HUDEP-2 (cell line): ENCODE results near the gene ALLC.
"Not testable (repeated sequence)": the region's sequence is repeated elsewhere in the genome, so short reads cannot be mapped to it uniquely, and the experiment has no call there.

ENCODE experiments used
- DNase-seq, 76 experiments: peaks; one replicate each; lab custom pipeline; 2025; ENCODE audit not compliant: unreplicated experiment in 76 of 76; lab: John Stamatoyannopoulos, UW

ALLC gene

DNA sequence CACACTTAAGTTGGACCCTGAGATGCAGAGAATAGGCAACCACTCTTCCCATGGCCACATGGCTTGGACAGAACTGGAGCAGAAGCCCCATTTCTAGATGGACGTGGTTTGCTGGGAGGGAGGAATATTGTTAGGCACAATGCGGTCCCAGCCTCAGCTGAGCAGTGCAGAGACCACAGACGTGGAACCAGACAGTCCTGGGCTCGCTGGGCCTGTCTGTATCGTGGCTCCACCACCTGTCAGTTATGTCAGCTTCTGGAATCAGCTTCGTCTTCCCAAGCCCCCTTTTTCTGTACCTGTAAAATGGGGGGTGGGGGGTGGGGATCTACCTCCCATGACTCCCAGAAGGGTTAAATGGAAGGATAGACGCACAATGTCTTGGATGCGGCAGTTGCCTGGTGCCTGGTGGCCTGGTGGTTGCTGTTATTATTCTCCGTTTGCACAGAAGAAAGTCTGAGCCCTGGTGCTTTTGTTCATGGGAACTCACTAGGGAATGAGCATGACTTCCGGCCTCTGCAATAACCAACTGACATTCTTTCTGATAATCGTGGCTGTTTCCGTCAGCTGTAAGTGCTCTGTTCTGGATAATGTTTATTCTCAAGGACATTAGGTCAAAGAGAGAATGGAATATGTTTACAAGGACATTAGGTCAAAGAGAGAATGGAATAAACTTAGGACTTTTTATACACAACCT lies 31.7 kb upstream of the ALLC start:
- DNase-seq = no peak

DNA sequence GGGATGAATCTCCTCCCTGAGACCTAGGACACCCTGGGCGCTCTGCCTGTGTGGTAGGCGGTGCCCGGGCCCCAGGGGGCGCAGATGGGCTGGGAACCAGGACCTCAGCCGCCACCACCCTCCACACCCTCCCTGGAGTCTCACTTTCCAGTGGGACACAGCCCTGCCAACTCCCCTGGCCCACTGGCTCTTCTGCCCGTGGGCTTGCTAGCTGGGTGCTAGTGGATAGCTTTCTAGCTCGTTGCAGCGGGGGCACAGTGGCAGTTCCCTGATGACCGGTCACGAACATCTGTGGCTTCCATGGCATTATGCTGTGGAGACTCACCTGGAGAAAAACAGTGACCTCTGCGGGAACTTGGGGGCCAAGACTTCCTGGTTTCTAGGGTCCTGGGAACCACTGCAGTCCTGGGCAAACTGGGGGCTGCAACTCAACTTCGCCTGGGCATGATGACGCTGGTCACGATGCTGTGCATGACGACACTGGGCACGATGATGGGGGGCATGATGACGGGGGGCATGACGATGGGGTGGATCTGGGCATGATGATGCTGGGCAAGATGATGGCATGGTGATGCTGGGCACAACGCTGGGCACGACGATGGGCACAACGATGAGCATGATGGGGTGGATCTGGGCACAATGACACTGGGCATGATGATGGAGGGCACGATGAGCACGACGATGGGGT lies 31.0 kb upstream of the ALLC start:
- no peak for DNase-seq

DNA sequence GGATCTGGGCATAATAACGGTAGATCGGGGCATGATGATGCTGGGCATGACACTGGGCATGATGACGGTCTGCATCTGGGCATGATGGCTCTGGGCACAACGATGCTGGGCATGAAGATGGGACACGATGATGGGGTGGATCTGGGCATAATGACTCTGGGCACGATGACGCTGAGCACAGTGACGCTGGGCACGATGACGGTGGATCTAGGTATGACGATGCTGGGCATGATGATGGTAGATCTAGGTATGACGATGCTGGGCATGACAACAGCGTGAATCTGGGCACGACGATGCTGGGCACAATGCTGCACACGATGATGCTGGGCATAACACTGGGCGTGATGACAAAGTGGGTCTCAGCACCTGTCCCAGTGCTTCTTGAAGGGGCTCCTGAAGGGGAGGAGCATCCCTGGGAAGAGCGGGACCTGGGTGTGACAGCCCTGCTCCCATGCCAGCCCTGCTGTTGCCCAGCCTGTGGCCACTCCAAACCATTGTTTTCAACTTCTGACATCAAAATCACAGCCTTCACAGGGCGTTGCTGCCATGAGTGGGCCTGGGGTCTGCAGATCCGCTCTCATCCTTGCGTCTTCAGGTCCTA lies 30.4 kb upstream of the ALLC start:
- no peak for DNase-seq

DNA sequence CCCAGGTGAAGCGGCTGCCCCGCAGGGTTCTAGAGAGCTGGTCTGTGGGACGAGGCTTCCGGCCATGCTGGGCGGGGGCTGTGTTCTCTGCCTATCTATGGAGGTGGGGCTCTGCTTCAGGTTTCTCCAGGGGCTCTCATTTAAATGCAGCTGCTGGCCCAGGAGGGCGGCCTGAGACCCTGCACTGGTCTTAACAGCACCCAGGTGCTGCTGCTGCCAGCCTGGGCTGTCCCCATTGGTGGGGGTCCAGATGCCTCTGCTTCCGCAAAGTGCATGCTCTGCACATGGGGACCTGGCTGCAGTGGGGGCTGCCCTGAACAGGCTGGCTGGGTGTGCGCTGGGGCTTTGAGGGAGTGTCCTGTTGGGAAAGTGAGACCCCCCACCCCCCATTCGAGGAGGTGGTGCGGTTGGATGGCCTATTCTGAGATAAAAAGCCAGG lies 29.7 kb upstream of the ALLC start:
- no peak for DNase-seq

DNA sequence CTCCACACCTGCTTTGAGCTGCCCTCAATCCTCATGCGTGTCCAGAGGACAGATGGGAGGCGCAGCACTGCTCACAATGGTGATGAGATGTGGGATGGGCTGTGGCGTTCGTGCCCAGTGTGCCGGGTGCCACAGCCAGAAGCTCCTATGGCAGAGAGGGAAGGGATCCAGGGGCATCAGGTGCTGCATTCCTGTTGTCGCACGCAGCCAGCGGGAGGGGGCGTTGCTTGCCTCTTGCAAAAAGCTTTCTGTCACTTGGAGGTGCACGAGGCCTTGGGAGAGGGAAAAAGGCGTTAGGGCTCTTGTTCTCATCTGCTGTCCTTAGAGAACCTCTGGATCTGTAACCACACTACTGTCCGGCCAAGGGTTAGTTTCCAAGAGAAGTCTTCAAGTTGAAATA lies 29.2 kb upstream of the ALLC start:
- peak in 7 of 76 experiments; percentile 7 to 23 (median 9) for DNase-seq

DNA sequence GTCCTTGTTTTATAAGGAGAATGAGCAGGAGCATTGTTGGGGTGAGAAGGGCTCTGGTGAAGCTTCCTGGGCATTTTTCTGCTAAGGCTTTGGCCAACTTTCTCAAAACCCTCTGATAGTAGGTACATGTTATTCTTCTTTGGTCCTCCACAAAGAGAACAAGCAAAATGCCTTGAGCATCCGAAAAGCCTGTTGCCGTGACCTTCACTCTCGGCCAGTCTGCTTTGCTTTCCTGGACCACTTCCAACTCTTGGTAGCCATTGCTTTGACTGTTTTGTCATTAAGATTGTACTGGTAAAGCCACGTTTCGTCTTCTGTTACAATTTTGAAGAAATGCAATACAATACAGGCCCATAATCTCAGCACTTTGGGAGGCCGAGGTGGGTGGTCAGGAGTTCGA lies 27.4 kb upstream of the ALLC start:
- DNase-seq = no peak

DNA sequence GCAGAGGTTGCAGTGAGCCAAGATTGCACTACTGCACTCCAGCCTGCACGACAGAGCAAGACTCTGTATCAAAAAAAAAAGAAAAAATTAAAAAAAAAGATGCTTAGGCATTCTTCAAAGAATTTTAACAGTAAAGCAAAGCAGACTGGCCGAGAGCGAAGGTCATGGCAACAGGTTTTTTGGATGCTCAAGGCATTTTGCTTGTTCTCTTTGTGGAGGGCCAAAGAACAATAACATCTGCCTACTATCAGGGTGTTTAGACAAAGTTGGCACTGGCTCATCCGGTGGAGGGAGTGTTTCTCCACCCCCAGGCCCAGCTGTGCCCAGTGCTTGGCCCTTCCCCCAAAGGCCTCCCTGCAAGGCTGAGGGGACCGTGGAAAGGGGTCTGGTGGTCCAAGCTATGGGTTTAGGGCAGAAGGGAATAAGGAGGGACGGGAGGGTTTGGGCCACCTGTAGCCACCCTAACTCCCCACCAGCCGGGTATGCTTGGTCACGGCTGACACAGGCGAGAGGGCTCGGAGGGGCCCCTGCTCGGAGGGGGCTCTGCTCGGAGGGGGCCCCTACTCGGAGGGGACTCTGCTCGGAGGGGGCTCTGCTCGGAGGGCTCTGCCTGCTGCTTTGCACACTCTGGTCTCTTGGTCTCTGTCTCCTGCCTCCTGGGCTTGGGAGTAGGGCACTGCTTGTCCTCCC lies 26.7 kb upstream of the ALLC start:
- no peak for DNase-seq

DNA sequence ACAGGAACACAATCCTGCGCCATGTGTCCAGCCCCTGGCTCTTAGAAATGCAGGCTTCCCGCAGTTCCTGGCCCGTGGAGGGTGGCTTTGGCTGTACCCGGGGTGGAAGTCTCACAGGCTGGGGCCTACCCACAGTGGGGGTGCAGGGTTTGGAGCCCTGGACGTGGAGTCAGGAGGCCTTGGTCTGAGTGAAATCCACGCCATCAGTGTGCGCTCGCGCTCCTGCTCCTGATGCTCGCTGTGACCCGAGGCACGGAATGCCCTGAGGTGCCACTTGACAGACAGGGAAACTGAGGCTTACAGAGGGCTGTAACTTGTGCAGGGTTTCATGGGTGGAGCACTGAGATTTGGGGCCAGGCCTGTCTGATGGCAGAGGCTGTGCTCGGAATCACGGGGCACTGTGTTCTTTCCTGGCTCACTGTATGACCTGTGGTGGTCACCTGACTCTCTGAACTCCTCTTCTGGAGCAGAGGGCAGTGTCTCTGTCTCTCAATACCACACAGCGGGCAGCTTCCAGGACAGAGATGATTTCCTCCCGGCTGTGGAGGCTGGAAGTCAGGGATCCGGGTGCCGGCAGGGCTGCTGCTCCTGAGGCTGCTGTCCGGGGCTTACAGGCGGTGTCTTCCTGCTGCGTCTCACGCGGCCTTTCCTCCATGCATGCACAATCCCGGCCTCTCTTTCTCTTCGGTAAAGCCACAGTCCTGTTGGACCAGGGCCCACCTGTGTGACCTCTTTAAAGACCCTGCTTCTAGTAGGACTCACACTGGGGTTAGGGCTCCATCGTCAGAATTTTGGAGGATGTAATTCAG lies 25.9 kb upstream of the ALLC start:
- no peak for DNase-seq

DNA sequence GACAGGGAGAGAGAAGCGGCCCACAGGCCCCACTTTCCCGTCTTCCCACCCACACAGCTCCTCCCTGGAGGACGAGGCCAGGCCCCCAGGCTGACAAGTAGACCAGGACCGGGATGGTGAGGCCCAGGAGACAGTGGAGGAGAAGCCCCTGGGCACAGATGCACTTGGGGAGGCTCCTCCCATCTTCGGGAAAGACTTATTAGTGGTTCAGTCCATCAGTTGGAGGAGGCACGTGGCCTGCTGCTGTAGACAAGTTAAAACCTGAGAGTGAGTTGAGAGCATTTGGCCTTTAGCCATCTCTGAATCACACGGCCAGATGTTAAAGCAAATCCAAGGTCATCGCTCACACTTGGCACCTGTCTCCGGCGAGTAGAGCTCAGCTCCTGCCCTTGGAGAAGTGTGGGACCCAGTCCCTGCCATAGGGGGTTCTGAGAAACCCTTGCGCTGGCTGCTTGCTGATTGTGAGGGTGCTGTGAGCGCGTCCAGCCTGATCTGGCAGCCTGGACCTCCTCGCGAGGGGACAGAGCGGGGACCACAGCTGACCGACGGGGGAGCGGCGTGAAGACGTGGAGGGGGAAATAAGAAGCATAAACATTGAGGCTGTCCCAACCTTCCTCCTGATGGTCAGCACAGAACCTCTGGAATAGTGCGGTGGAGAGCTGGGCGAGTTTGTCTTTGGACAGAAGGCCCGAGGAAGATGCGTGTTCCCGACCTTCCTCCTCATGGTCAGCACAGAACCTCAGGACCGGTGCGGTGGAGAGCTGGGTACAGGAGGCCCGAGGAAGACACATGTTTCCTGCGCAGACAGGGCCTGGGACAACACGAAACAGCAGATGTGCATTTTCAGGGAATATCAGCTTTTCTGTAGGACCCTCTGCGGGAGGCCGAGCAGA lies 24.7 kb upstream of the ALLC start:
- no peak for DNase-seq

DNA sequence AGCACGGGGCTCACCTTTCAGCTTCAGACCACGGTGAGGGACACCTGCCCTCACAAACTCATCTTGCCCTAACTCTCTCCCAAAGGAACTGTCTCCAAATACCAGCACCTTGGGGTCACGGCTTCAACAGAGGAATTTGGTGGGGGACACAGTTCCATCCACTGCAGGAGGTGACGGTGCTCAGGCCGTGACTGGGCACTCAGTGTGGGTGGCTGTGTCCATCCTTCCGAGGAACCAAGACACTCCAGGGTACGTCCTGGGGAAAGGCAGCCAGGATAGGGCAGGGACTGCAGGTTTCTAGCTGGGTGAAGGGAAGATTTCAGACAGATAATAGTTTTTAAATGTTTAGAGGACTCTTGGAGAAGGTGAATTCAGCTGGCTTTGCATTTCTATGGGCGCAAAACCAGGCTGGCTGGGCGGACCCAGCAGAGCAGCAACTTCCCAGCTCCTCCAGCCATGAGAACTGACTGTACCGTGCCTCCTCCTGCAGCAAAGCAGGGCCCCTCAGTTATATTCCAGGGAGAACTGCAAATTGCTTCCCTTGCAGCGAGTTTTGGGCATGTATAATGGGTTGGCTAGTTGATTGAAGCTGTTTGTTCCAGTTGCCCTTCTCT lies 23.9 kb upstream of the ALLC start:
- DNase-seq = no peak

DNA sequence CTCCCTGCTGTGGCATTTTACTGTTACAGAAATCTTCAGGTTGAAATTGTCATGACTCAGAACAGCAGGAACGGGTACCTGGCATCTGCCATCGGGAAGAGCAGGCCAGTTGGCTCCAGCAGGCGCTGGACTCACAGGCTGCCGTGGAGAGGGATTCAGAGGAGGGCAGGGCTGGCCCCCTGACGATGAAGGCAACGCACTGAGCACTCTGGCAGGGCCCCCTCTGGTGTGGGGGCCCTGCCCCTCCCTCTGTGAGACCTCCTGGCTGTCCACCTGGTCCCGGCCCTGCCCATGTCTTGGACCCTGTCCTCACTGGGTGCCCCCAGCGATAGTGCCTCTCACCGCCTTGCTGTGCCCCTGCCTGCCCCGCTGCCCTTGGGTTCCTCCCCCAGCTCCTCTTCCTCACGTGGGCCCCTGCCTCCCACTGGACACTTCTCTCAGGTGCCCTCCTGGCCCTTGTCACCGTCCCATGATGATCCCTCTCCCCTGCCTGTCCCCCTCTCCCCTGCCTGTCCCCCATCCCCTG lies 23.3 kb upstream of the ALLC start:
- DNase-seq = no peak

DNA sequence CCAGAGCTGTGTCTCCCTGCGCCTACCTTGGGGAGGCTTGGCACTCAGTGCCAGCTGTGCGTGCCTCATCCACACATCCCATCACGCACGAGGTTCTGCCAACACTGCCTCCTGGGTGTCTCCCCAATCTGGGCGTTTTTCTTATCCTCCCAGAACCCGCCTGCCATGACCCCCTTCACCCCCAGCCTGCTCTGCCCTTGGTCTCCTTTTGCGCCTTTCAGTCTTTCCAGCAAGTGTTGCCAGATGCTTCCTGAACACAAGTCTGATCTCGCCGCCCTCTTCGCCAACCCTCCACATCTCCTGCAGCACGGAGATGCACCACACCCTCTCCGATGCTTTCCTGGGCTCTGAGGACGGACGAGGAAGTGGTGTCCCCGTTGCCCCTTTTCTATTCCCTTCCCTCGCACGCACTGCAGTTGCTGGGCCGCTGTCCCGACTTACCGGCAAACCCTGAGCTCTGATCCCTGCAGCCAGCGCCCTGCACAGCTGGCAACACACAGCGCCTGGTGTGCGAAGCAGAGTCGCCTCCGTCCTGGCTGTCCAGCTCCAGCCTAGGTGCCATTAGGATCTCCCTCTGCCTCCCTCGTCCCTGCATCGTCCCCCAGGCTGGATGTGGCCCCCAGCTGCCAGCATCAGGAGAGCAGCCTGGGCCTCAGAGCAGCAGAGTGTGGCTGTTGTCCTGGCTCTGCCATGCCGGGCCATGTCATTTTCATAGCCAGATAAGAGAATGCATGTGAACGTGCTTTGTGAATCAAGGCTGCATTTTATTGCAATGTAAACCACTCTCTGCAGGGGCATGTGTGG lies 22.6 kb upstream of the ALLC start:
- DNase-seq = no peak

DNA sequence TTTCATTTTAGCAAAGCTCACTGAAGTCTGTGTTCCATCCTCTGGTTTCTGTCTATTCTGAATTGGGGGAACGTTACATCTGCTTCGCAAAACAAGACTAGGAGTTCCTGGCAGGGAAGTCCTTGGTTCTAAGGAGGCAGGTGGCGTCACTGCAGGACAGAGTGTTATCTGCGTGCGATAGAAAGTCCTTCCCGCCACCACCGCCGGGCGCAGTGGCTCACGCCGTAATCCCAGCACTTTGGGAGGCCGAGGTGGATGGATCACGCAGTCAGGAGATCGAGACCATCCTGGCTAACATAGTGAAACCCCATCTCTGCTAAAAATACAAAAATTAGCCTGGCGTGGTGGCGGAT lies 22.0 kb upstream of the ALLC start:
- not testable (repeated sequence) for DNase-seq

DNA sequence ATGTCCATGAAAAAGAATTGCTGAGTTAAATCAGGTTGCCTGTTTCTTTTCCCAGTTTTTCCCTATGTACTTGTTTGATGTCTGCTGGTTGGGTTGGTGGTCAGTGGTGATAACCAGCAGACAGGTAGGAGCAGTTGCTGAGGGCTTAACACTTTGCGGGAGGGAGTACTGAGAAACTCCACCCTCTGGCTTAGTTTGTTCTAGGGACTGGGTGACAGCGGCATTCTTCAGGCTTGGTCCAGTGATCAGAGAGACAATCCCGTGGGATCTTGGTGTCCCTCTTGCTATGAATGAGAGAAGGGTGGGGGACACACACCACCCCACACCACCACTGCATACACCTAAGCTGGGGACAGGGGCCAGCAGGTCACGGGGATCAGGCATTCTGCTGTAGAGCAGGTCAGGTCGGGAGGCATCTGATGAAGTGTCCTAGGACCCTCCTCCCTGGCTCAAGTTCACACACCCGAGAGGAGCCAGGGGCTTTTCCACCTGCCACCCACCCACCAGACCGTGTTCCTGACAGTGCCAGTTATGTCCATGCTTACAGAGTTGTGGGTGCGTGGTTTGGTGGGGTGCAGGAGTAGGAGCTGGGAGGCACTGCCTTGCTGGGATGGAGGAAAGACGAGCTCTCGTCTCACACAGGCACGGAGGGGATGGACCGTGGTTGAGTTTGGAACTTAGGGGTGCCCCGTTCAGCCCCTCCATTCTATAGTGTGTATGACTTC lies 21.3 kb upstream of the ALLC start:
- DNase-seq = no peak

DNA sequence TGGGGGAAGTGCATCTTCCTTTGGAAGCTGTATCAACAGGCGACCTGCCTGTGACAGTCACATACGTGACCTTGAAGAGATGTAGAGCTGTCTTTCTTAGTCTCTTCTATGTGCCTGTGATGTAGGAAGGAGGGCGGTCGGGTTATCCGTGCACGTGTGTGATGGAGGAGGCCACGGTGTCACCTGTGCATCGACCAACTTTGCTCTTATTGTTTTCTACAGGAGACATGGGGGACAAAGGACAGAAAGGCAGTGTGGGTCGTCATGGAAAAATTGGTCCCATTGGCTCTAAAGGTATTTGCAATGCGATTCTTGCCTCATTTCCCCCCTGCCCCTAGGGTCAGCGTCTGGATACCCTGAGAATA lies 20.7 kb upstream of the ALLC start:
- DNase-seq = no peak

DNA sequence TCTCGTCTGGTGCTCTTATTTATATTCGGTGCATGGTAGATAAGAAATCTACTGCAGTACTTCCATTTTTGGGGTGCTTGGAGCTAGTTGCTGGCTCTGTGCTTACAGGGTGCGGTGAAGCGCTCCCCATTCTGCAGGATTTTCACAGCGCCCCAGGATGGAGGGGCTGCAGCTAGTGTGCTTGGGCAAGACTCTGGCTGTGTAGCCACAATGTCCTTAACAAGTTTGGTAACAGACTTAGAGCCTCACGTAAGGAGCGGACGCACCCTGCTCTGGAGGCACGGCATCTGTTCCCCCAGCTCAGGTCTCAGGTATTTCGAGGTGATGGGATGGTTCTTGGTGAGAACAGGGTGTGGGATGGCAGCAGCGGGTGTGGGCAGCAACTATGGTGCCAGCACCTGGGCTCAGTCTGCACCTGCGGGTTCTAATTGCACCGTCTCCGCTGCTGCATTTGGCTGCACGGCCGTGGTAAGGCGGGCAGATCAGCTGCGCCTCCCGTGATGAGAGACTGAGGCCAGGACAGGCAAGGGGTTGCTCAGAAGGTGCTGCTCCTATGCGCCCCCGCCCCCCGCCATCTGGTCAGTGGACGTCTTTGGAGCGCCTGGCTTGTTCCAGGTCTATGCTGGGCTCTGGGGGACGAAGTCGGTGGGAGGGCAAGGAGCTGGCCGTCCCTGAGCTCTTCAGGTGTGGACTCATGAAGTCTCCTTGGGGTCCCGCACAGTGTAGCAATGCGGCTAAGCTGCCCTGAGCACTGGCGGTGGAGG lies 20.1 kb upstream of the ALLC start:
- DNase-seq = no peak

DNA sequence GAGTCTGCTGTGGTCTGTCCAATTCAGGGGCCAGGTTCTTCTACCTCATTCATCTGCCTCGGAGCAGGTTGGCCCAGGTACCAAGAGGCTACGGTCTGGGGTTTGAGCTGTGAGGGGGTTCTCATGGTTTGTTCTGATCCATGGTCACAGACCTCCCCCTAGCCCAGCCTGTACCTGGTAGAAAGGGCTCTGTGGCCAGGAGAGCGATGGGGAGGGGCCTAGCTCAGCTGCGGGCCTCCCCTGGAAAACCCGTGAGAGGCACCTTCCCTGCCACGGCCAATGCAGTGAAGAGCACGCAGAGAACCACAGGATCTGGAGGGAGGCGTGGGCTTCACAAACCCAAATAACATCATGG lies 19.6 kb upstream of the ALLC start:
- no peak for DNase-seq
